B cell (primary cell): ENCODE measurements around the gene DERA. TPM values are rescaled to one million over a fixed set of nuclear protein-coding genes. Genes with fewer than 3 reads are reported as not detected.

Experiments used
- ATAC-seq: fragments of 200-7000 bp; cut with Tn5 transposase; one replicate; pipeline ENCODE4 v1.10.0; 2021; ENCODE audit warnings: low read depth, mild to moderate bottlenecking, moderate number of reproducible peaks, moderate library complexity
- CTCF ChIA-PET: fragments of 350-600 bp; sonication (Branson Sonifier 250); formaldehyde crosslinking; loops from one replicate; lab custom pipeline; 2021; ENCODE audit warnings: antibody characterized with exemption, inconsistent platforms; lab: Charles Lee
- POLR2A ChIA-PET: fragments of 350-600 bp; sonication (Branson Sonifier 250); formaldehyde crosslinking; loops from one replicate; lab custom pipeline; 2021; ENCODE audit warnings: antibody characterized with exemption; lab: Charles Lee
- DNase-seq: peaks from one replicate; pipeline ENCODE4 v3.0.0; 2013
- H2AFZ ChIP-seq: 2 replicates; pipeline ENCODE4 v1.6.1; 2012; ENCODE audit warnings: mild to moderate bottlenecking, low read depth, low read length; ENCODE audit not compliant: insufficient read depth, poor library complexity, severe bottlenecking
- H3K27ac ChIP-seq, 2 donors: 1 replicate in 1 of 2; 2 replicates in 1 of 2; pipeline ENCODE4 v1.5.1; 2012 to 2013; ENCODE audit warnings: low read length in 2 of 2, mild to moderate bottlenecking in 2 of 2, moderate library complexity in 1 of 2
- H3K27me3 ChIP-seq, 4 experiments: fragments of 200-600 bp in 1 of 4; sonication (generic) in 1 of 4; replicated peaks in 1 of 4; 1 replicate in 2 of 4; 2 replicates in 2 of 4; pipeline versions ENCODE4 v1.6.1 to v1.7.0; 2013 to 2016; ENCODE audit warnings: low read length in 3 of 4, mild to moderate bottlenecking in 2 of 4, mixed read lengths in 1 of 4, moderate library complexity in 1 of 4; ENCODE audit not compliant: insufficient read depth in 4 of 4, control insufficient read depth in 3 of 4; ENCODE audit errors: control extremely low read depth in 1 of 4
- H3K36me3 ChIP-seq, 2 experiments: replicated peaks in 1 of 2; 1 replicate in 1 of 2; 2 replicates in 1 of 2; pipeline versions ENCODE4 v1.6.1 to v1.7.1; 2013; ENCODE audit warnings: low read length in 1 of 2; ENCODE audit not compliant: insufficient read depth in 2 of 2, control insufficient read depth in 1 of 2; ENCODE audit errors: control extremely low read depth in 1 of 2, extremely low read depth in 1 of 2
- H3K4me1 ChIP-seq, 2 donors: fragments of 200-600 bp in 1 of 2; sonication (generic) in 1 of 2; 1 replicate in 1 of 2; 2 replicates in 1 of 2; pipeline versions ENCODE4 v1.5.1 to v1.6.1; 2013 to 2017; ENCODE audit warnings: low read length in 2 of 2; ENCODE audit not compliant: control insufficient read depth in 2 of 2, insufficient read depth in 2 of 2
- H3K4me2 ChIP-seq: replicated peaks from 2 replicates; pipeline ENCODE3; 2012; ENCODE audit warnings: mild to moderate bottlenecking, low read depth, low read length; ENCODE audit not compliant: poor library complexity, severe bottlenecking
- H3K4me3 ChIP-seq, 5 experiments: fragments of 200-600 bp in 1 of 5; sonication (generic) in 1 of 5; 1 replicate in 3 of 5; 2 replicates in 2 of 5; pipeline versions ENCODE4 v1.5.1 to v1.7.0; 2011 to 2016; ENCODE audit warnings: low read length in 4 of 5, mild to moderate bottlenecking in 4 of 5, low read depth in 2 of 5, control low read depth in 1 of 5, moderate library complexity in 1 of 5; ENCODE audit not compliant: insufficient read depth in 1 of 5; ENCODE audit errors: control extremely low read depth in 1 of 5, extremely low read depth in 1 of 5
- H3K79me2 ChIP-seq: fragments of 200-600 bp; sonication (generic); one replicate; pipeline ENCODE4 v1.6.0; 2016; ENCODE audit warnings: low read length; ENCODE audit not compliant: control insufficient read depth, insufficient read depth
- H3K9ac ChIP-seq: fragments of 200-600 bp; sonication (generic); 2 replicates; pipeline ENCODE4 v1.6.1; 2017; ENCODE audit warnings: mild to moderate bottlenecking, low read length, moderate library complexity
- H3K9me3 ChIP-seq, 3 donors: one replicate each; pipeline versions ENCODE4 v1.6.1 to v1.7.1; 2013; ENCODE audit warnings: low read length in 2 of 3; ENCODE audit not compliant: control insufficient read depth in 2 of 3, insufficient read depth in 1 of 3; ENCODE audit errors: control extremely low read depth in 1 of 3
- H4K20me1 ChIP-seq: 2 replicates; pipeline ENCODE4 v1.6.0; 2012; ENCODE audit warnings: mild to moderate bottlenecking, low read length; ENCODE audit not compliant: insufficient read depth, control insufficient read depth, poor library complexity, severe bottlenecking
- H3K27ac Mint-ChIP-seq: one replicate; pipeline ENCODE4 v1.8.0; 2021; ENCODE audit warnings: mixed read lengths
- H3K27me3 Mint-ChIP-seq: one replicate; pipeline ENCODE4 v1.8.0; 2021; ENCODE audit warnings: mixed read lengths
- H3K4me1 Mint-ChIP-seq: one replicate; pipeline ENCODE4 v1.8.0; 2021; ENCODE audit warnings: mixed read lengths
- H3K4me3 Mint-ChIP-seq: one replicate; pipeline ENCODE4 v1.8.0; 2021; ENCODE audit warnings: mixed read lengths
- H3K9me3 Mint-ChIP-seq: one replicate; pipeline ENCODE4 v1.8.0; 2022; ENCODE audit warnings: mixed read lengths; ENCODE audit not compliant: insufficient read depth
- WGBS: methylation state at CpG from one replicate; pipeline ENCODE4 v1.1.5; 2013; ENCODE audit warnings: missing lambda C conversion rate; ENCODE audit not compliant: insufficient coverage; 5-methylcytosine and 5-hydroxymethylcytosine counted together
- intact Hi-C: fragments of 100-400 bp; cut with micrococcal nuclease; formaldehyde crosslinking; loops from one replicate; pipeline ENCODE4 v1.10.0; 2022
- polyA plus RNA-seq: library from polyadenylated mRNA; depleted of rRNA; stranded (reverse); fragments of >200 nt; gene quantifications from 2 replicates; pipeline ENCODE4 v1.2.3, GENCODE V29; 2012
- total RNA-seq, 2 donors: library from RNA; stranded (reverse); fragments of 120-200 nt in 1 of 2; gene quantifications; 1 replicate in 1 of 2; 2 replicates in 1 of 2; pipeline versions ENCODE4 v1.2.3 to v1.2.4, GENCODE V29; 2013 to 2022
- TF ChIP-seq, protein P1 (sequence below): fragments of 200-600 bp; IDR thresholded peaks from one replicate; pipeline ENCODE4 v1.8.0; 2022; ENCODE audit warnings: antibody characterized with exemption, mild to moderate bottlenecking

DERA gene
- total and polyA plus RNA-seq, 2 donors (not counting 1 experiment from before 2014, with no cell fraction given): 9.4 to 20.5 TPM

DNA sequence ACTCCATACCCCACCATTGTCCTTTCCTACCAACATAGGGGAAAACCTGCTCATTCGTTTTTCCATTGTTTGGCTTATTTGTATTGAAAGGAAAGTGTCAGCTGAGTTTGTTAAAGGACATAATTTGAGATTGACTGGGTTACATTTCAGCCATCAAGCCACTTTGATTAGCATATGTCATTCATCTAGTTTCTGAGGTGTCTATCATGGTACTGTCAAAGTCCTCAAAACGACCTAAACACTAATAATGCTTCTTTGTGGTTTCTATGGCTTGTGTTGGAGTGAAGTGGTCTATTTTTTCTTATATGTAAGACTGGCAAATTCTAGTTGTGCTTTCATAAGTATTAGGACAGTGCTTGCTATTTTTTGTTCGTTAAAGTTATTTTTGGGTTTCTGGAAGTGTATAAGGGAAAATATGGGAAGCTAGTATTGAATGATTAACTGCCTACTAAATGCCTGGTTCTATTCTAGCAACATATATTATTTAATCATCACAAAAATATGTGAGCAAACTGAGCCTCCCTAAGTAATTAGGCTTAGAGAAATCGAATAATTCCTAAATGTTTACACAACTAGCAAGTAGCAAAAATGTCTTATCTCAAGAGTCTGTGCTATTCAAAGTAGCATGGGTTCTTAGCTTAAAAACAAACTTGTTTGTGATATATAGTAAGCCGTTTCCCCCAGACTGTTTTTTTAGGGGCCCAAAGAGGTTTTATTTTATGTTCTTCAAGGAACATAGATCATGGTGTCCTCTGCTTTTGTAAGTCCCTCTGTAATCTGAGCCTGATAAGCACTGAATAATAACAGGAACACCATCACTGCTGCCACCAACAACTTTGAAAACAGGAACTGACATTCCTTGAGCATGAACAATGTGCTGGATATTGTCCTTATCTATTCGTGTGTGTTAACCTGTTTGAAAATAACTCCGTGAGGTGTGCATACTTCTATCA is 67.1 kb downstream of the DERA start:
- H3K4me3 Mint-ChIP-seq: no peak overlapping the region
- ChIA-PET CTCF (no interaction called here), POLR2A (no interaction called here)
- Histone ChIP-seq H3K27me3 (no peaks in the 10 kb centered on the region), H3K4me1 (no peaks in the 10 kb centered on the region), H3K36me3 (peaks cover 0 to 3% of the 10 kb centered on the region in 2 experiments), H3K79me2 (no peaks in the 10 kb centered on the region), H3K9ac (no peak overlapping the region), H3K9me3 (no peaks in the 10 kb centered on the region), H3K27ac (no peak overlapping the region), H2AFZ (no peak overlapping the region), H4K20me1 (no peaks in the 10 kb centered on the region), H3K4me2 (no peak overlapping the region), H3K4me3 (no peak overlapping the region)
- DNase-seq (no peak), ATAC-seq (no peak)
- H3K9me3 Mint-ChIP-seq: no peaks in the 10 kb centered on the region
- WGBS: no CpG with 5 or more reads among the region's 7 CpGs
- no peaks in the 10 kb centered on the region for H3K27me3 Mint-ChIP-seq
- no peak overlapping the region for H3K27ac Mint-ChIP-seq
- H3K4me1 Mint-ChIP-seq: no peaks in the 10 kb centered on the region
- TF ChIP-seq, protein P1, sequence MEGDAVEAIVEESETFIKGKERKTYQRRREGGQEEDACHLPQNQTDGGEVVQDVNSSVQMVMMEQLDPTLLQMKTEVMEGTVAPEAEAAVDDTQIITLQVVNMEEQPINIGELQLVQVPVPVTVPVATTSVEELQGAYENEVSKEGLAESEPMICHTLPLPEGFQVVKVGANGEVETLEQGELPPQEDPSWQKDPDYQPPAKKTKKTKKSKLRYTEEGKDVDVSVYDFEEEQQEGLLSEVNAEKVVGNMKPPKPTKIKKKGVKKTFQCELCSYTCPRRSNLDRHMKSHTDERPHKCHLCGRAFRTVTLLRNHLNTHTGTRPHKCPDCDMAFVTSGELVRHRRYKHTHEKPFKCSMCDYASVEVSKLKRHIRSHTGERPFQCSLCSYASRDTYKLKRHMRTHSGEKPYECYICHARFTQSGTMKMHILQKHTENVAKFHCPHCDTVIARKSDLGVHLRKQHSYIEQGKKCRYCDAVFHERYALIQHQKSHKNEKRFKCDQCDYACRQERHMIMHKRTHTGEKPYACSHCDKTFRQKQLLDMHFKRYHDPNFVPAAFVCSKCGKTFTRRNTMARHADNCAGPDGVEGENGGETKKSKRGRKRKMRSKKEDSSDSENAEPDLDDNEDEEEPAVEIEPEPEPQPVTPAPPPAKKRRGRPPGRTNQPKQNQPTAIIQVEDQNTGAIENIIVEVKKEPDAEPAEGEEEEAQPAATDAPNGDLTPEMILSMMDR: no peak
- intact Hi-C loops: no loop called here
